Measurements from ENCODE around the gene ARID1B. TPM values are rescaled to one million over a fixed set of nuclear protein-coding genes. Genes with fewer than 3 reads are reported as not detected.

The ARID1B gene
- total and polyA plus RNA-seq, 4 donors: 7.0 to 49.0 (median 24.2) TPM

GRCh38 chr6:157089258-157089657 lies 312.1 kb downstream of the ARID1B start:
- Histone ChIP-seq H3K36me3 (ENCODE audit: control insufficient read depth in 4 of 4, insufficient read depth in 3 of 4, low read depth in 1 of 4, low read length in 3 of 4) (peaks cover 0 to 13% (median 7%) of the 10 kb centered on the region in 4 donors), H3K27me3 (ENCODE audit: control insufficient read depth in 4 of 4, insufficient read depth in 4 of 4, low read length in 3 of 4) (no peaks in the 10 kb centered on the region), H3K4me3 (ENCODE audit: low read depth in 1 of 3, low read length in 3 of 3) (no peak overlapping the region), H3K4me1 (ENCODE audit: control insufficient read depth in 4 of 4, insufficient read depth in 4 of 4, low read length in 3 of 4) (peaks cover 0 to 12% (median 5%) of the 10 kb centered on the region in 4 donors), H3K9me3 (ENCODE audit: control insufficient read depth in 4 of 4, low read length in 3 of 4) (no peaks in the 10 kb centered on the region), H3K27ac (ENCODE audit: low read depth in 1 of 2, low read length in 2 of 2) (no peak overlapping the region), H3K9ac (ENCODE audit: low read depth in 1 of 2, low read length in 2 of 2) (no peak overlapping the region)
- TF ChIP-seq MAX (IDR thresholded peaks at IDR 0.05) (no peak), YY1 (IDR thresholded peaks at IDR 0.05) (no peak), SP1 (IDR thresholded peaks at IDR 0.05) (no peak), FOXA1 (IDR thresholded peaks at IDR 0.05) (no peak), REST (IDR thresholded peaks at IDR 0.05) (no peak), JUND (IDR thresholded peaks at IDR 0.05) (no peak), FOXA2 (IDR thresholded peaks at IDR 0.05) (no peak), GABPA (IDR thresholded peaks at IDR 0.05 in 1 of 2, conservative IDR thresholded peaks at IDR 0.05 in 1 of 2) (no peak), RAD21 (IDR thresholded peaks at IDR 0.05) (no peak)
- DNase-seq (ENCODE audit: low spot score): no peak
- WGBS: 81% methylated on average over 3 of the region's 3 CpGs

- H3K9me3 ChIP-seq (ENCODE audit: control insufficient read depth in 4 of 4, low read length in 3 of 4): no peaks in the 10 kb centered on the region
- peaks cover 0 to 12% (median 5%) of the 10 kb centered on the region in 4 donors for H3K4me1 ChIP-seq (ENCODE audit: control insufficient read depth in 4 of 4, insufficient read depth in 4 of 4, low read length in 3 of 4)
- H3K36me3 ChIP-seq (ENCODE audit: control insufficient read depth in 4 of 4, insufficient read depth in 3 of 4, low read depth in 1 of 4, low read length in 3 of 4): peaks cover 0 to 9% (median 5%) of the 10 kb centered on the region in 4 donors
- no peak overlapping the region for H3K9ac ChIP-seq (ENCODE audit: low read depth in 1 of 2, low read length in 2 of 2)
- H3K4me3 ChIP-seq (ENCODE audit: low read depth in 1 of 3, low read length in 3 of 3): no peak overlapping the region
- TF ChIP-seq TAF1 (conservative IDR thresholded peaks at IDR 0.05) (no peak), NR2F2 (IDR thresholded peaks at IDR 0.05) (no peak)
- DNase-seq (ENCODE audit: low spot score): no peak
- H3K27me3 ChIP-seq (ENCODE audit: control insufficient read depth in 4 of 4, insufficient read depth in 4 of 4, low read length in 3 of 4): no peaks in the 10 kb centered on the region
- WGBS: 86% methylated on average over 9 of the region's 9 CpGs
- no peak overlapping the region for H3K27ac ChIP-seq (ENCODE audit: low read depth in 1 of 2, low read length in 2 of 2)
Observed at GRCh38 chr6:157089851-157090250, 312.7 kb downstream of the ARID1B start.

- Histone ChIP-seq H3K4me3 (ENCODE audit: low read depth in 1 of 3, low read length in 3 of 3) (no peak overlapping the region), H3K36me3 (ENCODE audit: control insufficient read depth in 4 of 4, insufficient read depth in 3 of 4, low read depth in 1 of 4, low read length in 3 of 4) (peaks cover 0 to 2% (median 0%) of the 10 kb centered on the region in 4 donors), H3K27ac (ENCODE audit: low read depth in 1 of 2, low read length in 2 of 2) (no peak overlapping the region), H3K9ac (ENCODE audit: low read depth in 1 of 2, low read length in 2 of 2) (no peak overlapping the region), H3K4me1 (ENCODE audit: control insufficient read depth in 4 of 4, insufficient read depth in 4 of 4, low read length in 3 of 4) (peaks cover 0 to 17% (median 8%) of the 10 kb centered on the region in 4 donors), H3K9me3 (ENCODE audit: control insufficient read depth in 4 of 4, low read length in 3 of 4) (no peaks in the 10 kb centered on the region), H3K27me3 (ENCODE audit: control insufficient read depth in 4 of 4, insufficient read depth in 4 of 4, low read length in 3 of 4) (no peaks in the 10 kb centered on the region)
- TF ChIP-seq FOXA1 (IDR thresholded peaks at IDR 0.05): no peak
- no peak for TF ChIP-seq CTCF (IDR thresholded peaks at IDR 0.05; ENCODE audit: low read depth, low read length, missing input control)
- DNase-seq (ENCODE audit: low spot score): no peak
- WGBS: 95% methylated on average over 9 of the region's 9 CpGs
Observed at GRCh38 chr6:157090736-157091135, 313.6 kb downstream of the ARID1B start.

Data from liver (tissue), 9 donors.